Measurements from ENCODE around the gene CCDC92. TPM values are rescaled to one million over a fixed set of nuclear protein-coding genes. Genes with fewer than 3 reads are reported as not detected.

Gene CCDC92
- polyA plus RNA-seq, 1 of the 3 experiments (the other 2 are of a cell fraction) = 53.5 TPM

DNA sequence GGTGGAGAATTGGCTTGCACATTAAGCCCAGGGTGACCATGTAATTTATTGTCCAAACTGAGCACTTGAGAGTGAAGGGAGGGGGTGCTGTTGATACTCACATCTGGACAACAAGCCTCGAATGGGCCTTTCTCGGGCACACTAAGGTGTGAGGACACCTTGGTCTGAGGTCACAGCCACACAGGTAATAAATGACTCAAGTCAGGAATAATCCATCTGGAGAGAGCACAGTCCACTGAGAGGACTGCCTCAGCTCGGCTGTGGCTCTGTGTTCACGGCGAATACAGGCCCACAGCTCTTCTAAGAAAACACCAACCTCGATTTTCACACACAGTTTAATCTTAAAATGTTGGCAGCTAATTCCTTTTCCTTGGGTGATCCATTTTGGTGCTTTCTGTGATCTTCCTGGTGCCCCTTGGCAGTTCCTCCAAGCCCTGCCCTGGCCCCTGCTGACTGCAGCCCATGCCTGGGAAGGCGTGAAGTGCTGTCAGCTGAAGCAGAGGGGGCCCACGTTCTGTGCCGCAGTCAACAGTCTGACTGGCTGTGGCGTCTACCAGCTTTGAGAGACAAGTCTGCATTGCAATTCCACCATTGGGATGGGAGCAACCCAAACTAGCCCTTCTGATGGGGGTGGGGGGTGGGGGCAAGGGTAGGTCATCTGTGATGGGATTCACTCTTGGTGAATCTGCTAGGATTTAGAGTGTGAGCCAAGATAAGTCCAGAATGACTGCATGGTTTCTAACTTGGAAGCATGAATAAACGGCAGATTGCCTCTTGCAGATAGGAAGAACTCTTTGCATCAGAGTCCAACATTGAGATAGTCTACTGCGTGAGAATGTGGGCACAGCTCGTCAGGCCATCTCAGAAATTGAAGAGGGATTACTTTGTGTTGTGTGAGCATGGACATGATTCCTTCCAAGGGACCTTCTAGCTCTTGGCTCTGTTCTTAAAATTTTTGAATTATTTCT lies 43.1 kb upstream of the CCDC92 start:
- Histone ChIP-seq H3K4me1 (ENCODE audit: control insufficient read depth in 1 of 2, insufficient read depth in 2 of 2, low read depth in 1 of 2, low read length in 1 of 2) (peaks cover 0 to 7% of the 10 kb centered on the region in 2 experiments; a peak in 2 of 4 replicates), H3K4me3 (ENCODE audit: low read depth in 2 of 2, low read length in 1 of 2) (no peak overlapping the region), H3K4me2 (no peak overlapping the region), H3F3A (replicated peaks; ENCODE audit: insufficient read depth) (peaks cover 18% of the 10 kb centered on the region), H3K36me3 (replicated peaks in 1 of 2; ENCODE audit: control insufficient read depth in 1 of 2, insufficient read depth in 2 of 2, low read length in 1 of 2) (peaks cover 25 to 48% of the 10 kb centered on the region in 2 experiments), H3K79me2 (ENCODE audit: insufficient read depth) (no peaks in the 10 kb centered on the region), H4K20me1 (ENCODE audit: insufficient read depth) (no peaks in the 10 kb centered on the region), H2AFZ (ENCODE audit: low read depth) (no peak overlapping the region), H3K9me3 (no peaks in the 10 kb centered on the region), H3K27ac (ENCODE audit: low read depth in 2 of 2, low read length in 1 of 2) (no peak overlapping the region), H3K27me3 (ENCODE audit: insufficient read depth) (no peaks in the 10 kb centered on the region), H3K9ac (no peak overlapping the region), H3K9me2 (no peaks in the 10 kb centered on the region)
- POLR2A ChIA-PET = interaction anchor here (1.2 kb wide), 1 partner anchor 17 kb away, joined by 3 read pairs; no protein-coding TSS in a partner anchor
- no peak for TF ChIP-seq CHD2 (IDR thresholded peaks at IDR 0.05; ENCODE audit: low read length, partially characterized antibody)
- TF ChIP-seq, protein P1, sequence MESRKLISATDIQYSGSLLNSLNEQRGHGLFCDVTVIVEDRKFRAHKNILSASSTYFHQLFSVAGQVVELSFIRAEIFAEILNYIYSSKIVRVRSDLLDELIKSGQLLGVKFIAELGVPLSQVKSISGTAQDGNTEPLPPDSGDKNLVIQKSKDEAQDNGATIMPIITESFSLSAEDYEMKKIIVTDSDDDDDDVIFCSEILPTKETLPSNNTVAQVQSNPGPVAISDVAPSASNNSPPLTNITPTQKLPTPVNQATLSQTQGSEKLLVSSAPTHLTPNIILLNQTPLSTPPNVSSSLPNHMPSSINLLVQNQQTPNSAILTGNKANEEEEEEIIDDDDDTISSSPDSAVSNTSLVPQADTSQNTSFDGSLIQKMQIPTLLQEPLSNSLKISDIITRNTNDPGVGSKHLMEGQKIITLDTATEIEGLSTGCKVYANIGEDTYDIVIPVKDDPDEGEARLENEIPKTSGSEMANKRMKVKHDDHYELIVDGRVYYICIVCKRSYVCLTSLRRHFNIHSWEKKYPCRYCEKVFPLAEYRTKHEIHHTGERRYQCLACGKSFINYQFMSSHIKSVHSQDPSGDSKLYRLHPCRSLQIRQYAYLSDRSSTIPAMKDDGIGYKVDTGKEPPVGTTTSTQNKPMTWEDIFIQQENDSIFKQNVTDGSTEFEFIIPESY (IDR thresholded peaks at IDR 0.05; ENCODE audit: borderline replicate concordance, low read depth) = no peak
- no peak for TF ChIP-seq TEAD4 (IDR thresholded peaks at IDR 0.05; ENCODE audit: borderline replicate concordance, insufficient read depth)
- no peak for TF ChIP-seq GABPA (IDR thresholded peaks at IDR 0.05; ENCODE audit: low read depth)
- TF ChIP-seq MXI1 (IDR thresholded peaks at IDR 0.05; ENCODE audit: low read depth, low read length) = no peak
- no peak for TF ChIP-seq GATA2 (CRISPR knock-in tag; IDR thresholded peaks at IDR 0.05)
- TF ChIP-seq FOXJ3 (CRISPR knock-in tag; IDR thresholded peaks at IDR 0.05) = no peak
- no peak for TF ChIP-seq ELF1 (IDR thresholded peaks at IDR 0.05)
- no peak for TF ChIP-seq POLR2AphosphoS5 (IDR thresholded peaks at IDR 0.05; ENCODE audit: low read depth, low read length)
- no peak for TF ChIP-seq FOSL2 (IDR thresholded peaks at IDR 0.05; ENCODE audit: borderline replicate concordance, low read depth)
- no peak for TF ChIP-seq RAD21 (IDR thresholded peaks at IDR 0.05; ENCODE audit: low read length)
- TF ChIP-seq, protein P2, sequence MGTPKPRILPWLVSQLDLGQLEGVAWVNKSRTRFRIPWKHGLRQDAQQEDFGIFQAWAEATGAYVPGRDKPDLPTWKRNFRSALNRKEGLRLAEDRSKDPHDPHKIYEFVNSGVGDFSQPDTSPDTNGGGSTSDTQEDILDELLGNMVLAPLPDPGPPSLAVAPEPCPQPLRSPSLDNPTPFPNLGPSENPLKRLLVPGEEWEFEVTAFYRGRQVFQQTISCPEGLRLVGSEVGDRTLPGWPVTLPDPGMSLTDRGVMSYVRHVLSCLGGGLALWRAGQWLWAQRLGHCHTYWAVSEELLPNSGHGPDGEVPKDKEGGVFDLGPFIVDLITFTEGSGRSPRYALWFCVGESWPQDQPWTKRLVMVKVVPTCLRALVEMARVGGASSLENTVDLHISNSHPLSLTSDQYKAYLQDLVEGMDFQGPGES (IDR thresholded peaks at IDR 0.05; ENCODE audit: low read depth, low read length) = no peak
- no peak for TF ChIP-seq EZH2phosphoT487 (IDR thresholded peaks at IDR 0.05; ENCODE audit: borderline replicate concordance, low read depth)
- no peak for DNase-seq
- 95% methylated on average over 12 of the region's 13 CpGs for WGBS (ENCODE audit: low lambda C conversion rate)
- CTCF ChIA-PET = interaction anchor here (1.3 to 3.3 kb wide), 5 partner anchors 9 to 110 kb away, joined by 3 to 14 read pairs (median 3); no protein-coding TSS in a partner anchor

Data from SK-N-SH (cell line).